Endothelial cell of umbilical vein (primary cell): Measurements from ENCODE around the gene AFAP1L2. TPM values are rescaled to one million over a fixed set of nuclear protein-coding genes. Genes with fewer than 3 reads are reported as not detected.

ENCODE experiments used
- BruUV-seq: library from RNA; stranded (reverse); fragments of 400-500 nt; replicated peaks from 2 replicates; lab custom pipeline; 2021; lab: Mats Ljungman, UMichigan
- CTCF ChIA-PET: fragments of 300-600, 350-600 bp; sonication (Branson Sonifier 250); formaldehyde crosslinking; loops from one replicate; lab custom pipeline; 2021; ENCODE audit warnings: antibody characterized with exemption, inconsistent platforms; lab: Charles Lee
- POLR2A ChIA-PET: fragments of 300-600, 350-600 bp; sonication (Branson Sonifier 250); formaldehyde crosslinking; loops from one replicate; lab custom pipeline; 2021; ENCODE audit warnings: antibody characterized with exemption, inconsistent platforms; lab: Charles Lee
- DNase-seq: peaks from one replicate; pipeline ENCODE4 v3.0.0-alpha.2; 2011; ENCODE audit warnings: low read depth, low spot score
- FAIRE-seq: peaks from 2 replicates; lab custom pipeline; 2011; peaks lifted over from hg19 to GRCh38; lab: Jason Lieb, UNC
- H2AFZ ChIP-seq: 2 replicates; pipeline ENCODE4 v1.6.0; 2012; ENCODE audit warnings: low read depth, low read length, control low read depth, inconsistent platforms
- H3K27ac ChIP-seq: 2 replicates; pipeline ENCODE4 v1.5.1; 2011; ENCODE audit warnings: low read depth, mild to moderate bottlenecking, control low read depth, low read length, moderate library complexity; ENCODE audit not compliant: insufficient read depth
- H3K27me3 ChIP-seq, 2 experiments: 2 replicates each; pipeline versions ENCODE4 v1.6.0 to v1.6.1; 2011; ENCODE audit warnings: low read length in 2 of 2, mixed read lengths in 1 of 2; ENCODE audit not compliant: control insufficient read depth in 2 of 2, insufficient read depth in 2 of 2
- H3K36me3 ChIP-seq, 2 experiments: 2 replicates in 1 of 2; 3 replicates in 1 of 2; pipeline ENCODE4 v1.5.1; 2011; ENCODE audit warnings: low read length in 2 of 2, mild to moderate bottlenecking in 1 of 2, moderate library complexity in 1 of 2; ENCODE audit not compliant: control insufficient read depth in 2 of 2, insufficient read depth in 2 of 2; ENCODE audit errors: extremely low read depth in 1 of 2
- H3K4me1 ChIP-seq: 3 replicates; pipeline ENCODE4 v1.5.1; 2011; ENCODE audit warnings: mild to moderate bottlenecking, low read length; ENCODE audit not compliant: control insufficient read depth, insufficient read depth; ENCODE audit errors: extremely low read depth
- H3K4me2 ChIP-seq: 2 replicates; pipeline ENCODE4 v1.6.1; 2011; ENCODE audit warnings: low read length, control low read depth, mixed read lengths; ENCODE audit not compliant: insufficient read depth
- H3K4me3 ChIP-seq, 3 experiments: fragments of 200-600 bp in 1 of 3; sonication (generic), shearing (Covaris generic) in 1 of 3; replicated peaks in 1 of 3; 2 replicates each; pipeline ENCODE4 v1.5.1; 2011 to 2016; ENCODE audit warnings: control low read depth in 3 of 3, low read length in 3 of 3, mild to moderate bottlenecking in 2 of 3, inconsistent platforms in 1 of 3, low read depth in 1 of 3, moderate library complexity in 1 of 3; ENCODE audit not compliant: insufficient read depth in 1 of 3
- H3K79me2 ChIP-seq: 2 replicates; pipeline ENCODE4 v1.6.0; 2012; ENCODE audit warnings: low read length, inconsistent platforms; ENCODE audit not compliant: control insufficient read depth, insufficient read depth
- H3K9ac ChIP-seq: replicated peaks from 2 replicates; pipeline ENCODE3; 2011; ENCODE audit warnings: low read length, control low read depth; ENCODE audit not compliant: insufficient read depth; ENCODE audit errors: extremely low read depth
- H3K9me1 ChIP-seq: replicated peaks from 3 replicates; pipeline ENCODE4 v1.6.0; 2011; ENCODE audit warnings: mild to moderate bottlenecking, low read length; ENCODE audit not compliant: control insufficient read depth, insufficient read depth; ENCODE audit errors: extremely low read depth
- H3K9me3 ChIP-seq: replicated peaks from 2 replicates; pipeline ENCODE4 v1.5.1; 2012; ENCODE audit warnings: low read length, inconsistent platforms; ENCODE audit not compliant: control insufficient read depth, insufficient read depth
- H4K20me1 ChIP-seq: replicated peaks from 2 replicates; pipeline ENCODE3; 2011; ENCODE audit warnings: mild to moderate bottlenecking, low read length; ENCODE audit not compliant: control insufficient read depth, insufficient read depth; ENCODE audit errors: extremely low read depth
- EZH2 ChIP-seq: IDR thresholded peaks from 2 replicates; pipeline ENCODE4 v1.6.1; 2012; ENCODE audit warnings: borderline replicate concordance, low read depth, mild to moderate bottlenecking, moderate library complexity, low read length, inconsistent platforms; ENCODE audit not compliant: severe bottlenecking
- FOS ChIP-seq: IDR thresholded peaks from 2 replicates; pipeline ENCODE4 v1.6.1; 2011; ENCODE audit warnings: mild to moderate bottlenecking, low read length, moderate library complexity, borderline replicate concordance; ENCODE audit not compliant: insufficient read depth
- GATA2 ChIP-seq: IDR thresholded peaks from 2 replicates; pipeline ENCODE4 v1.7.0; 2011; ENCODE audit warnings: low read depth, mild to moderate bottlenecking, moderate library complexity, mixed read lengths, low read length; ENCODE audit not compliant: insufficient read length, insufficient read depth
- JUN ChIP-seq: IDR thresholded peaks from 2 replicates; pipeline ENCODE4 v1.6.1; 2011; ENCODE audit warnings: borderline replicate concordance, low read depth; ENCODE audit not compliant: insufficient read length, insufficient read depth
- MYC ChIP-seq: IDR thresholded peaks from one replicate; pipeline ENCODE4 v1.6.1; 2011; ENCODE audit warnings: mild to moderate bottlenecking, low read depth, low read length
- POLR2A ChIP-seq: IDR thresholded peaks from 2 replicates; pipeline ENCODE4 v1.6.1; 2012; ENCODE audit warnings: low read depth, mild to moderate bottlenecking, control low read depth, low read length
- POLR2AphosphoS5 ChIP-seq: IDR thresholded peaks from 2 replicates; pipeline ENCODE4 v1.6.1; 2012; ENCODE audit warnings: low read depth, mild to moderate bottlenecking, control low read depth, low read length, moderate library complexity; ENCODE audit not compliant: insufficient read depth
- dilution Hi-C: fragments of 300-500 bp; cut with MboI; formaldehyde crosslinking; loops from one replicate; pipeline ENCODE4 v1.15.0; 2019; ENCODE audit warnings: low sequenced_read_pairs; ENCODE audit not compliant: extremely low pct_ligation_motif_present
- intact Hi-C: fragments of 100-400 bp; cut with micrococcal nuclease; formaldehyde crosslinking; loops from one replicate; pipeline ENCODE4 v1.10.0; 2022
- polyA plus RNA-seq, 4 experiments: library from polyadenylated mRNA; depleted of rRNA in 3 of 4; stranded (reverse) in 3 of 4; unstranded in 1 of 4; fragments of >200 nt; gene quantifications; 2 replicates each; pipeline versions ENCODE4 v1.2.1 to v1.2.3, GENCODE V29; 2011 to 2012; ENCODE audit warnings: missing spikeins in 1 of 4
- total RNA-seq: library from RNA; stranded (reverse); gene quantifications from 2 replicates; pipeline ENCODE4 v1.2.3, GENCODE V29; 2021
- TF ChIP-seq, protein P1 (sequence below): IDR thresholded peaks from 2 replicates; pipeline ENCODE4 v1.6.1; 2011; ENCODE audit not compliant: insufficient read depth, insufficient read length
- TF ChIP-seq, protein P2 (sequence below), 2 donors: IDR thresholded peaks; 1 replicate in 1 of 2; 2 replicates in 1 of 2; pipeline ENCODE4 v1.5.1; 2011; ENCODE audit warnings: low read length in 2 of 2, mild to moderate bottlenecking in 2 of 2, moderate library complexity in 2 of 2, control low read depth in 1 of 2, inconsistent platforms in 1 of 2, low read depth in 1 of 2; ENCODE audit not compliant: insufficient read depth in 1 of 2; ENCODE audit errors: extremely low read depth in 1 of 2

Gene AFAP1L2
- total and polyA plus RNA-seq, 2 donors (not counting 3 experiments of a cell fraction or from before 2014, with no cell fraction given): 0.90 to 4.1 TPM

DNA sequence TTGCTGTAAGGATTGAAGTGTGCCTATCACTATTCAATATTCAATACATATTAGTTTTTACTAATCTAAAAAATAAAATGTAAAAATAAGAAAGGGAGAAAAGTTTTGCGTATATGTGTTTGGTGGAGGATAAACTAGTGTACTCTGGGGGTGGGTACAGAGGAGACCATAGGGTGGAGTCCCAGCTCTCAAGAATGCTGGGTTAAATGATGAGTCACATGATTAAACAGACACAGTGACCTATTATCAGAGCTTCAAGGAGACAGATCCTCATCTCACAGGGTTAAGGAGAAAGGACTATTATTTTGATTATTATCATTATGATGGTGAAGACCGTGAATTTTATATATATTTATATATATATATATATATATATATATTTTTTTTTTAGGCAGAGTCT lies 77.5 kb downstream of the AFAP1L2 start:
- TF ChIP-seq, protein P1, sequence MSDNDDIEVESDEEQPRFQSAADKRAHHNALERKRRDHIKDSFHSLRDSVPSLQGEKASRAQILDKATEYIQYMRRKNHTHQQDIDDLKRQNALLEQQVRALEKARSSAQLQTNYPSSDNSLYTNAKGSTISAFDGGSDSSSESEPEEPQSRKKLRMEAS: no peak
- TF ChIP-seq POLR2A (no peak), FOS (no peak), POLR2AphosphoS5 (no peak), JUN (no peak), EZH2 (no peak), MYC (no peak), GATA2 (no peak)
- TF ChIP-seq, protein P2, sequence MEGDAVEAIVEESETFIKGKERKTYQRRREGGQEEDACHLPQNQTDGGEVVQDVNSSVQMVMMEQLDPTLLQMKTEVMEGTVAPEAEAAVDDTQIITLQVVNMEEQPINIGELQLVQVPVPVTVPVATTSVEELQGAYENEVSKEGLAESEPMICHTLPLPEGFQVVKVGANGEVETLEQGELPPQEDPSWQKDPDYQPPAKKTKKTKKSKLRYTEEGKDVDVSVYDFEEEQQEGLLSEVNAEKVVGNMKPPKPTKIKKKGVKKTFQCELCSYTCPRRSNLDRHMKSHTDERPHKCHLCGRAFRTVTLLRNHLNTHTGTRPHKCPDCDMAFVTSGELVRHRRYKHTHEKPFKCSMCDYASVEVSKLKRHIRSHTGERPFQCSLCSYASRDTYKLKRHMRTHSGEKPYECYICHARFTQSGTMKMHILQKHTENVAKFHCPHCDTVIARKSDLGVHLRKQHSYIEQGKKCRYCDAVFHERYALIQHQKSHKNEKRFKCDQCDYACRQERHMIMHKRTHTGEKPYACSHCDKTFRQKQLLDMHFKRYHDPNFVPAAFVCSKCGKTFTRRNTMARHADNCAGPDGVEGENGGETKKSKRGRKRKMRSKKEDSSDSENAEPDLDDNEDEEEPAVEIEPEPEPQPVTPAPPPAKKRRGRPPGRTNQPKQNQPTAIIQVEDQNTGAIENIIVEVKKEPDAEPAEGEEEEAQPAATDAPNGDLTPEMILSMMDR (IDR thresholded peaks at IDR 0.05; ENCODE audit: extremely low read depth in 1 of 2, insufficient read depth in 1 of 2, low read depth in 1 of 2, low read length in 2 of 2): no peak
- CTCF ChIA-PET: interaction anchor here (3.5 kb wide), 1 partner anchor 23 kb away, joined by 17 read pairs; no protein-coding TSS in a partner anchor
- FAIRE-seq: no peak

More for the DNA sequence above, 77.5 kb downstream of the AFAP1L2 start:
- dilution Hi-C loops (no loop called here), intact Hi-C loops (no loop called here)
- no peaks in the 10 kb centered on the region for H3K79me2 ChIP-seq
- H3K4me2 ChIP-seq: no peak overlapping the region
- H3K4me3 ChIP-seq: no peak overlapping the region
- H3K9me1 ChIP-seq: no peaks in the 10 kb centered on the region
- no peak overlapping the region for H2AFZ ChIP-seq
- no peaks in the 10 kb centered on the region for H4K20me1 ChIP-seq
- H3K9me3 ChIP-seq: no peaks in the 10 kb centered on the region
- DNase-seq: no peak
- H3K36me3 ChIP-seq: no peaks in the 10 kb centered on the region
- no peak overlapping the region for H3K27ac ChIP-seq
- no TSS peak for BruUV-seq
- H3K4me1 ChIP-seq: no peaks in the 10 kb centered on the region
- POLR2A ChIA-PET: no interaction called here
- H3K9ac ChIP-seq: no peak overlapping the region
- peaks cover 0 to 9% of the 10 kb centered on the region in 2 experiments for H3K27me3 ChIP-seq
